GM21576 (cell line): ENCODE measurements around the gene FOXJ3.
A peak's percentile ranks its signal among the peaks of the same experiment; 100 is the strongest.

ENCODE experiments used
- ATAC-seq: cut with Tn5 transposase; IDR thresholded peaks from one replicate; pipeline ENCODE4 v1.9.1; 2021; ENCODE audit warnings: mild to moderate bottlenecking, moderate library complexity; ENCODE audit not compliant: unreplicated experiment

Gene FOXJ3

GRCh38 chr1:42334240-42335049 is 590 bp downstream of the FOXJ3 start:
- peak; percentile 43 for ATAC-seq

GRCh38 chr1:42333662-42334239 is 1.3 kb downstream of the FOXJ3 start:
- peak; percentile 17 for ATAC-seq

GRCh38 chr1:42332877-42333276 is 2.2 kb downstream of the FOXJ3 start:
- no peak for ATAC-seq

GRCh38 chr1:42330215-42330614 is 4.8 kb downstream of the FOXJ3 start:
- ATAC-seq, result no peak

- no peak for ATAC-seq
Measured at GRCh38 chr1:42328916-42329496, 6.0 kb downstream of the FOXJ3 start.

- ATAC-seq, result no peak
Measured at GRCh38 chr1:42328047-42328625, 6.9 kb downstream of the FOXJ3 start.

GRCh38 chr1:42325014-42325402 is 10.0 kb downstream of the FOXJ3 start:
- ATAC-seq, result no peak

GRCh38 chr1:42324398-42325013 is 10.5 kb downstream of the FOXJ3 start:
- no peak for ATAC-seq

GRCh38 chr1:42323551-42323950 is 11.5 kb downstream of the FOXJ3 start:
- ATAC-seq, result no peak

GRCh38 chr1:42322577-42322976 is 12.5 kb downstream of the FOXJ3 start:
- no peak for ATAC-seq

- ATAC-seq, result no peak
Measured at GRCh38 chr1:42321731-42322130, 13.3 kb downstream of the FOXJ3 start.

GRCh38 chr1:42320708-42321107 is 14.3 kb downstream of the FOXJ3 start:
- no peak for ATAC-seq

- ATAC-seq, result no peak
Measured at GRCh38 chr1:42319871-42320484, 15.1 kb downstream of the FOXJ3 start.

- ATAC-seq, result no peak
Measured at GRCh38 chr1:42319128-42319851, 15.7 kb downstream of the FOXJ3 start.

GRCh38 chr1:42318601-42319000 is 16.4 kb downstream of the FOXJ3 start:
- no peak for ATAC-seq

GRCh38 chr1:42317308-42317707 is 17.7 kb downstream of the FOXJ3 start:
- ATAC-seq, result no peak

- no peak for ATAC-seq
Measured at GRCh38 chr1:42316292-42316691, 18.7 kb downstream of the FOXJ3 start.

- no peak for ATAC-seq
Measured at GRCh38 chr1:42315500-42315899, 19.5 kb downstream of the FOXJ3 start.

- ATAC-seq, result no peak
Measured at GRCh38 chr1:42313970-42314369, 21.1 kb downstream of the FOXJ3 start.

GRCh38 chr1:42312576-42313212 is 22.3 kb downstream of the FOXJ3 start:
- no peak for ATAC-seq
